Ovary (tissue), 9 donors: ENCODE measurements around the gene COL5A1. TPM values are rescaled to one million over a fixed set of nuclear protein-coding genes. Genes with fewer than 3 reads are reported as not detected.

ENCODE experiments used
- DNase-seq, 5 donors: peaks; one replicate each; pipeline ENCODE4 v3.0.0-alpha.2; 2019 to 2020
- H3K27ac ChIP-seq, 2 donors: fragments of 200-600 bp; one replicate each; pipeline versions ENCODE4 v1.5.1 to v1.8.0; 2019 to 2022
- H3K27me3 ChIP-seq: fragments of 200-600 bp; one replicate; pipeline ENCODE4 v1.8.0; 2022
- H3K36me3 ChIP-seq: fragments of 200-600 bp; sonication (generic); one replicate; pipeline ENCODE4 v1.5.1; 2019
- H3K4me1 ChIP-seq: one replicate; pipeline ENCODE4 v1.8.1; 2013; ENCODE audit warnings: mild to moderate bottlenecking, moderate library complexity; ENCODE audit not compliant: insufficient read depth
- H3K4me3 ChIP-seq: fragments of 200-600 bp; sonication (generic); one replicate; pipeline ENCODE4 v1.5.1; 2017
- H3K9me3 ChIP-seq, 2 donors: fragments of 200-600 bp in 1 of 2; sonication (generic) in 1 of 2; one replicate each; pipeline versions ENCODE4 v1.5.1 to v1.8.1; 2013 to 2019; ENCODE audit warnings: mild to moderate bottlenecking in 1 of 2, moderate library complexity in 1 of 2
- CTCF ChIP-seq, 3 donors: fragments of 450-650 bp in 2 of 3; fragments of 200-600 bp in 1 of 3; IDR thresholded peaks; one replicate each; pipeline versions ENCODE4 v1.5.1 to v1.8.0; 2016 to 2022; ENCODE audit warnings: antibody characterized with exemption in 3 of 3, mild to moderate bottlenecking in 1 of 3
- EP300 ChIP-seq: sonication (generic); formaldehyde crosslinking; IDR thresholded peaks from one replicate; pipeline ENCODE4 v1.6.1; 2017; ENCODE audit warnings: antibody characterized with exemption
- POLR2A ChIP-seq: fragments of 450-650 bp; IDR thresholded peaks from one replicate; pipeline ENCODE4 v1.6.1; 2017; ENCODE audit warnings: antibody characterized with exemption, mild to moderate bottlenecking, moderate library complexity
- WGBS, 3 donors: extraction: QIAGEN DNeasy Blood & Tissue Kit in 1 of 3; methylation state at CpG; one replicate each; pipeline versions ENCODE4 v1.1.5 to v1.1.7; 2013 to 2017; 5-methylcytosine and 5-hydroxymethylcytosine counted together
- intact Hi-C, 4 donors: fragments of 100-400 bp; cut with DNase I; formaldehyde crosslinking; loops; one replicate each; pipeline versions ENCODE4 v1.11.0 to v1.15.1; 2022 to 2023
- polyA plus RNA-seq, 2 donors: library from polyadenylated mRNA; stranded (reverse); fragments of 200-250 nt in 1 of 2; fragments of 350-450 nt in 1 of 2; fragmentation: Illumina TruSeq in 1 of 2; extraction: RNeasy Lipid Tissue Mini Kit (QIAGEN cat#74804) in 1 of 2; gene quantifications; one replicate each; pipeline ENCODE4 v1.2.3, GENCODE V29; 2013 to 2014
- total RNA-seq, 7 donors: library from RNA; depleted of rRNA in 2 of 7; stranded (reverse); fragments of >200 nt in 2 of 7; fragmentation: NEBNext Ultra II Directional in 3 of 7; extraction: Animal tissue kit (Norgen Biotek cat#: 25700) in 3 of 7; gene quantifications; one replicate each; pipeline versions ENCODE4 v1.1.0 to v1.2.4, GENCODE V29; 2016 to 2023
- donor health status: DM: no; HTN: no; CAD: no; lungs with moderate emphysema.
- donor health status: DM: no; HTN: no; CAD: no.
- donor health status: Bipolar disorder and iron deficiency.
- donor health status: DM: yes; HTN: yes; CAD: no.
- donor health status: DM: no; HTN: no; CAD: no.
- donor health status: DM: yes; HTN: yes; CAD: no.

The COL5A1 gene
- total and polyA plus RNA-seq, 9 donors: 28.1 to 117 (median 54.6) TPM

GRCh38 chr9:134778156-134778555, 136.6 kb downstream of the COL5A1 start:
- no peaks in the 10 kb centered on the region for H3K27me3 ChIP-seq
- no peaks in the 10 kb centered on the region for H3K9me3 ChIP-seq
- DNase-seq: no peak
- 79 to 87% (median 80%) methylated on average over 11 to 13 of the region's 13 CpGs for WGBS, 3 donors
- intact Hi-C loops: loop anchor here in 1 of 4 donors (10.0 kb wide), 1 partner anchor 637 kb away; no protein-coding TSS in a partner anchor
- no peak overlapping the region for H3K4me3 ChIP-seq
- no peaks in the 10 kb centered on the region for H3K4me1 ChIP-seq
- TF ChIP-seq CTCF (IDR thresholded peaks at IDR 0.05) (no peak), POLR2A (no peak), EP300 (no peak)
- H3K27ac ChIP-seq: no peak overlapping the region
- no peaks in the 10 kb centered on the region for H3K36me3 ChIP-seq

GRCh38 chr9:134778841-134779411, 137.3 kb downstream of the COL5A1 start:
- no peaks in the 10 kb centered on the region for H3K36me3 ChIP-seq
- intact Hi-C loops: loop anchor here in 1 of 4 donors (10.0 kb wide), 1 partner anchor 636 kb away; no protein-coding TSS in a partner anchor
- H3K9me3 ChIP-seq: no peaks in the 10 kb centered on the region
- no peaks in the 10 kb centered on the region for H3K4me1 ChIP-seq
- no peak overlapping the region for H3K4me3 ChIP-seq
- H3K27me3 ChIP-seq: no peaks in the 10 kb centered on the region
- DNase-seq: peak; percentile 64 to 76 (median 70)
- WGBS, 3 donors: 41 to 46% (median 41%) methylated on average over 17 of the region's 17 CpGs
- TF ChIP-seq EP300: no peak
- TF ChIP-seq CTCF (IDR thresholded peaks at IDR 0.05): peak in 2 of 3 donors; percentile 39 to 47
- no peak overlapping the region for H3K27ac ChIP-seq

- WGBS, 3 donors: 78 to 87% (median 85%) methylated on average over 8 of the region's 8 CpGs
- H3K27me3 ChIP-seq: no peaks in the 10 kb centered on the region
- DNase-seq: no peak
- no peaks in the 10 kb centered on the region for H3K4me1 ChIP-seq
- intact Hi-C loops: loop anchor here in 1 of 4 donors (10.0 kb wide), 1 partner anchor 635 kb away; no protein-coding TSS in a partner anchor
- no peaks in the 10 kb centered on the region for H3K36me3 ChIP-seq
- no peak overlapping the region for H3K4me3 ChIP-seq
- no peak for TF ChIP-seq POLR2A
- no peak for TF ChIP-seq CTCF (IDR thresholded peaks at IDR 0.05)
- TF ChIP-seq EP300: no peak
- no peak overlapping the region for H3K27ac ChIP-seq
- H3K9me3 ChIP-seq: no peaks in the 10 kb centered on the region
Measured at GRCh38 chr9:134779640-134780039, 138.0 kb downstream of the COL5A1 start.

DNA sequence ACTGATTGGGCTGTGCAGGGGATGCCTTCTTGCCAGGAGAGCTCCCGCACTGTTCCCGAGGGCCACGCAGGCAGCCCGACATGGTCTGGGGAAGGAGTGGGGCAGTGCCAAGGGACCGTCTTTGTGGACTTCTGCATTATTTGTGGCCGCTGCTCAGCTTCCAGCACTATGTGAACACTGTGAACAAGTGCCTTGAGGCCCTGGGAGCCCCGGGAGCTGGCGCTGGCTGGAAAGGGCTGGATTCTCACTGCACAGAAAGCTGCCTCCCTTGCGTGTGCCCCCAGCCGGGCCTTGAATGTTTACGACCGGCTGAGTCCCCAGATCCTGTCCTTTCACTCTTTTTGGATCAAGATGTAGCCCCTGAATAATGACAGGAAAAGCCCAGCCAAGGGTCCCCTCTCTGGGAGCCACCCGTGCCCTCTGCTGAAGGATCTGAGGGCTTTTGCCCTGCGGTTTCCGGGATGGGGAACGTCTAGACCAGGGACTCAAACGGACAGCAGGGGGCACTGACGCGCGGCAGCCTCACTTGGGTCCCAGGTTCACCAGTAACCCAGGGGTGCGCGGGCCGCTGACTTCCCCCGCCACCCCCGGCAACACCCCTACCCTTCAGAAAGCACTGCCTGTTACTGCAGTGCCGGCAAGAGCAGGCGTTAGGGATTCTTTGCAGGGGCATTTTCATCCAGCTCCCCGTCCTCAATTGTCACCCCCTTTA, 140.1 kb downstream of the COL5A1 start:
- H3K9me3 ChIP-seq: no peaks in the 10 kb centered on the region
- TF ChIP-seq POLR2A (no peak), EP300 (no peak), CTCF (IDR thresholded peaks at IDR 0.05) (no peak)

More for the DNA sequence above, 140.1 kb downstream of the COL5A1 start:
- no peak for DNase-seq
- Histone ChIP-seq H3K4me3 (no peak overlapping the region), H3K27ac (no peak overlapping the region), H3K36me3 (no peaks in the 10 kb centered on the region), H3K27me3 (no peaks in the 10 kb centered on the region), H3K4me1 (no peaks in the 10 kb centered on the region)
- WGBS, 3 donors: 79 to 82% (median 81%) methylated on average over 26 to 28 of the region's 28 CpGs
- intact Hi-C loops: no loop called here
